ENCODE measurements around the gene CACNA1G. TPM values are rescaled to one million over a fixed set of nuclear protein-coding genes. Genes with fewer than 3 reads are reported as not detected.

Gene CACNA1G
- total and polyA plus RNA-seq, 2 donors = 0.15 to 6.6 TPM

- no peaks in the 10 kb centered on the region for H3K4me1 ChIP-seq (ENCODE audit: insufficient read depth)
- H3K4me3 ChIP-seq (ENCODE audit: low read depth, low read length) = no peak overlapping the region
- H3K36me3 ChIP-seq (ENCODE audit: insufficient read depth) = no peaks in the 10 kb centered on the region
- WGBS = 91% methylated on average over 12 of the region's 12 CpGs
- no peak overlapping the region for H3K27ac ChIP-seq (ENCODE audit: low read depth)
- DNase-seq (ENCODE audit: extremely low spot score) = no peak
Observed at GRCh38 chr17:50573866-50574611, 13.5 kb downstream of the CACNA1G start.

- Histone ChIP-seq H3K27ac (ENCODE audit: low read depth) (no peak overlapping the region), H3K4me1 (ENCODE audit: insufficient read depth) (no peaks in the 10 kb centered on the region), H3K36me3 (ENCODE audit: insufficient read depth) (no peaks in the 10 kb centered on the region), H3K4me3 (ENCODE audit: low read depth, low read length) (no peak overlapping the region)
- 92% methylated on average over 33 of the region's 33 CpGs for whole genome bisulfite sequencing
- no peak for DNase-seq (ENCODE audit: extremely low spot score)
Observed at GRCh38 chr17:50575581-50576210, 15.2 kb downstream of the CACNA1G start.

GRCh38 chr17:50576864-50577263, 16.3 kb downstream of the CACNA1G start:
- H3K4me3 ChIP-seq (ENCODE audit: low read depth, low read length) = no peak overlapping the region
- 85% methylated on average over 13 of the region's 13 CpGs for WGBS
- no peaks in the 10 kb centered on the region for H3K4me1 ChIP-seq (ENCODE audit: insufficient read depth)
- H3K27ac ChIP-seq (ENCODE audit: low read depth) = no peak overlapping the region
- no peak for DNase-seq (ENCODE audit: extremely low spot score)
- no peaks in the 10 kb centered on the region for H3K36me3 ChIP-seq (ENCODE audit: insufficient read depth)

GRCh38 chr17:50577451-50577954, 17.0 kb downstream of the CACNA1G start:
- Histone ChIP-seq H3K36me3 (ENCODE audit: insufficient read depth) (no peaks in the 10 kb centered on the region), H3K4me3 (ENCODE audit: low read depth, low read length) (no peak overlapping the region), H3K4me1 (ENCODE audit: insufficient read depth) (no peaks in the 10 kb centered on the region), H3K27ac (ENCODE audit: low read depth) (no peak overlapping the region)
- DNase-seq (ENCODE audit: extremely low spot score) = no peak
- 94% methylated on average over 13 of the region's 13 CpGs for WGBS

GRCh38 chr17:50578173-50578572, 17.7 kb downstream of the CACNA1G start:
- Histone ChIP-seq H3K27ac (ENCODE audit: low read depth) (no peak overlapping the region), H3K36me3 (ENCODE audit: insufficient read depth) (no peaks in the 10 kb centered on the region), H3K4me1 (ENCODE audit: insufficient read depth) (no peaks in the 10 kb centered on the region), H3K4me3 (ENCODE audit: low read depth, low read length) (no peak overlapping the region)
- no peak for DNase-seq (ENCODE audit: extremely low spot score)
- 83% methylated on average over 16 of the region's 16 CpGs for WGBS

GRCh38 chr17:50579399-50579798, 18.9 kb downstream of the CACNA1G start:
- WGBS = 93% methylated on average over 7 of the region's 7 CpGs
- Histone ChIP-seq H3K27ac (ENCODE audit: low read depth) (no peak overlapping the region), H3K4me1 (ENCODE audit: insufficient read depth) (no peaks in the 10 kb centered on the region)

GRCh38 chr17:50580646-50581045, 20.1 kb downstream of the CACNA1G start:
- Histone ChIP-seq H3K27ac (ENCODE audit: low read depth) (no peak overlapping the region), H3K4me1 (ENCODE audit: insufficient read depth) (no peaks in the 10 kb centered on the region), H3K4me3 (ENCODE audit: low read depth, low read length) (no peak overlapping the region), H3K36me3 (ENCODE audit: insufficient read depth) (no peaks in the 10 kb centered on the region)
- 91% methylated on average over 9 of the region's 9 CpGs for WGBS
- DNase-seq (ENCODE audit: extremely low spot score) = no peak

More at GRCh38 chr17:50579399-50579798, 18.9 kb downstream of the CACNA1G start:
- no peak overlapping the region for H3K4me3 ChIP-seq (ENCODE audit: low read depth, low read length)
- no peak for DNase-seq (ENCODE audit: extremely low spot score)
- no peaks in the 10 kb centered on the region for H3K36me3 ChIP-seq (ENCODE audit: insufficient read depth)

- H3K4me3 ChIP-seq (ENCODE audit: low read depth, low read length) = no peak overlapping the region
- 95% methylated on average over 12 of the region's 12 CpGs for WGBS
- no peak for DNase-seq (ENCODE audit: extremely low spot score)
- no peaks in the 10 kb centered on the region for H3K36me3 ChIP-seq (ENCODE audit: insufficient read depth)
- H3K27ac ChIP-seq (ENCODE audit: low read depth) = no peak overlapping the region
- no peaks in the 10 kb centered on the region for H3K4me1 ChIP-seq (ENCODE audit: insufficient read depth)
Observed at GRCh38 chr17:50581316-50581715, 20.8 kb downstream of the CACNA1G start.

- no peak overlapping the region for H3K27ac ChIP-seq (ENCODE audit: low read depth)
- DNase-seq (ENCODE audit: extremely low spot score) = no peak
- H3K36me3 ChIP-seq (ENCODE audit: insufficient read depth) = no peaks in the 10 kb centered on the region
- 89% methylated on average over 2 of the region's 2 CpGs for WGBS
- no peaks in the 10 kb centered on the region for H3K4me1 ChIP-seq (ENCODE audit: insufficient read depth)
- no peak overlapping the region for H3K4me3 ChIP-seq (ENCODE audit: low read depth, low read length)
Observed at GRCh38 chr17:50582741-50583140, 22.2 kb downstream of the CACNA1G start.

- no peak overlapping the region for H3K4me3 ChIP-seq (ENCODE audit: low read depth, low read length)
- H3K27ac ChIP-seq (ENCODE audit: low read depth) = no peak overlapping the region
- DNase-seq (ENCODE audit: extremely low spot score) = no peak
- no peaks in the 10 kb centered on the region for H3K36me3 ChIP-seq (ENCODE audit: insufficient read depth)
- no peaks in the 10 kb centered on the region for H3K4me1 ChIP-seq (ENCODE audit: insufficient read depth)
- 68% methylated on average over 7 of the region's 7 CpGs for WGBS
Observed at GRCh38 chr17:50583641-50584040, 23.1 kb downstream of the CACNA1G start.

- DNase-seq (ENCODE audit: extremely low spot score) = no peak
- 74% methylated on average over 4 of the region's 4 CpGs for WGBS
- Histone ChIP-seq H3K27ac (ENCODE audit: low read depth) (no peak overlapping the region), H3K36me3 (ENCODE audit: insufficient read depth) (no peaks in the 10 kb centered on the region), H3K4me3 (ENCODE audit: low read depth, low read length) (no peak overlapping the region), H3K4me1 (ENCODE audit: insufficient read depth) (no peaks in the 10 kb centered on the region)
Observed at GRCh38 chr17:50584116-50584515, 23.6 kb downstream of the CACNA1G start.

- DNase-seq (ENCODE audit: extremely low spot score) = no peak
- no peak overlapping the region for H3K27ac ChIP-seq (ENCODE audit: low read depth)
- H3K4me3 ChIP-seq (ENCODE audit: low read depth, low read length) = no peak overlapping the region
- no peaks in the 10 kb centered on the region for H3K36me3 ChIP-seq (ENCODE audit: insufficient read depth)
- 87% methylated on average over 6 of the region's 6 CpGs for WGBS
- H3K4me1 ChIP-seq (ENCODE audit: insufficient read depth) = no peaks in the 10 kb centered on the region
Observed at GRCh38 chr17:50584749-50585148, 24.2 kb downstream of the CACNA1G start.

GRCh38 chr17:50585346-50585745, 24.8 kb downstream of the CACNA1G start:
- H3K4me3 ChIP-seq (ENCODE audit: low read depth, low read length) = no peak overlapping the region
- no peaks in the 10 kb centered on the region for H3K4me1 ChIP-seq (ENCODE audit: insufficient read depth)
- H3K27ac ChIP-seq (ENCODE audit: low read depth) = no peak overlapping the region
- DNase-seq (ENCODE audit: extremely low spot score) = no peak
- H3K36me3 ChIP-seq (ENCODE audit: insufficient read depth) = no peaks in the 10 kb centered on the region
- WGBS = 79% methylated on average over 4 of the region's 4 CpGs

- no peak overlapping the region for H3K27ac ChIP-seq (ENCODE audit: low read depth)
- no peak for DNase-seq (ENCODE audit: extremely low spot score)
- H3K4me3 ChIP-seq (ENCODE audit: low read depth, low read length) = no peak overlapping the region
- WGBS = 89% methylated on average over 8 of the region's 8 CpGs
- H3K36me3 ChIP-seq (ENCODE audit: insufficient read depth) = no peaks in the 10 kb centered on the region
- H3K4me1 ChIP-seq (ENCODE audit: insufficient read depth) = no peaks in the 10 kb centered on the region
Observed at GRCh38 chr17:50585891-50586290, 25.4 kb downstream of the CACNA1G start.

Data from urinary bladder (tissue), 4 donors.